ENCODE results near the gene ATG14. TPM values are rescaled to one million over a fixed set of nuclear protein-coding genes. Genes with fewer than 3 reads are reported as not detected.
"Not testable (repeated sequence)": the region's sequence is repeated elsewhere in the genome, so short reads cannot be mapped to it uniquely, and the experiment has no call there.

ATG14 gene
- total and polyA plus RNA-seq, 8 donors: 3.0 to 8.1 (median 4.7) TPM

GRCh38 chr14:55384536-55384935 lies 27.1 kb downstream of the ATG14 start:
- no peak for TF ChIP-seq CTCF (IDR thresholded peaks at IDR 0.05)
- no peaks in the 10 kb centered on the region for H3K4me1 ChIP-seq
- ATAC-seq (no peak), DNase-seq (no peak), FAIRE-seq (no peak)
- no peaks in the 10 kb centered on the region for H3K27me3 ChIP-seq
- peaks cover 0 to 31% (median 4%) of the 10 kb centered on the region in 3 donors for H3K36me3 ChIP-seq
- intact Hi-C loops (cut with DNase I): no loop called here
- no peak overlapping the region for H3K27ac ChIP-seq
- H3K4me3 ChIP-seq: no peak overlapping the region
- WGBS, 2 donors: 86 to 88% methylated on average over 3 of the region's 3 CpGs
- H3K9me3 ChIP-seq: no peaks in the 10 kb centered on the region

GRCh38 chr14:55383541-55384140 lies 28.0 kb downstream of the ATG14 start:
- Histone ChIP-seq H3K27ac (no peak overlapping the region), H3K27me3 (no peaks in the 10 kb centered on the region), H3K9me3 (no peaks in the 10 kb centered on the region), H3K4me1 (no peaks in the 10 kb centered on the region), H3K36me3 (peaks cover 0 to 35% (median 4%) of the 10 kb centered on the region in 3 donors), H3K4me3 (no peak overlapping the region)
- no peak for FAIRE-seq
- no peak for ATAC-seq
- 64 to 76% methylated on average over 5 of the region's 5 CpGs for WGBS, 2 donors
- DNase-seq: no peak
- intact Hi-C loops (cut with DNase I): no loop called here
- no peak for TF ChIP-seq CTCF (IDR thresholded peaks at IDR 0.05)

DNA sequence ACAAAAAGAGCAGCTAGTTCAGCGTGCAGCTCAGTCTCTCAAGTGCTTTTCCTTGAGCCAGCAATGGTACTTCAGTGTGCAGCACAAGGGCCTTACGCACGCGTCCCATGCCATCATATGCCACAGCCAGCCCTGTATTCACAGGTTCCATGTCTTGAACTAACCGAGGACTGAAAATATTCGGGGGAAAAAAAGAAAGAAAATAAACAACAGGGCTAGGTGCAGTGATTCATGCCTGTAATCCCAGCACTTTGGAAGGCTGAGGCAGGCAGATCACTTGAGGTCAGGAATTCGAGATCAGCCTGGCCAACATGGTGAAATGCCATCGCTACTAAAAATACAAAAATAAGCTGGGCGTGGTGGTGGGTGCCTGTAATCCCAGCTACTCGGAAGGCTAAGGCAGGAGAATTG lies 28.6 kb downstream of the ATG14 start:
- H3K27ac ChIP-seq; FAIRE-seq; DNase-seq; H3K27me3 ChIP-seq; H3K4me3 ChIP-seq; ATAC-seq; H3K9me3 ChIP-seq; intact Hi-C loops (cut with DNase I); H3K4me1 ChIP-seq: not testable (repeated sequence)
- H3K36me3 ChIP-seq: peaks cover 0 to 35% (median 4%) of the 10 kb centered on the region in 3 donors
- 80 to 86% methylated on average over 10 of the region's 10 CpGs for WGBS, 2 donors

GRCh38 chr14:55382483-55382882 lies 29.1 kb downstream of the ATG14 start:
- no peak for TF ChIP-seq CTCF (IDR thresholded peaks at IDR 0.05)
- peaks cover 0 to 40% (median 4%) of the 10 kb centered on the region in 3 donors for H3K36me3 ChIP-seq
- no peaks in the 10 kb centered on the region for H3K9me3 ChIP-seq
- ATAC-seq (no peak), FAIRE-seq (no peak), DNase-seq (no peak)
- H3K4me3 ChIP-seq: no peak overlapping the region
- 86 to 89% methylated on average over 4 of the region's 4 CpGs for WGBS, 2 donors
- no peaks in the 10 kb centered on the region for H3K27me3 ChIP-seq
- no peaks in the 10 kb centered on the region for H3K4me1 ChIP-seq
- no peak overlapping the region for H3K27ac ChIP-seq
- intact Hi-C loops (cut with DNase I): no loop called here

- 82 to 85% methylated on average over 2 of the region's 2 CpGs for WGBS, 2 donors
- intact Hi-C loops (cut with DNase I): no loop called here
- Histone ChIP-seq H3K9me3 (no peaks in the 10 kb centered on the region), H3K27ac (no peak overlapping the region), H3K4me3 (no peak overlapping the region), H3K4me1 (no peaks in the 10 kb centered on the region), H3K27me3 (no peaks in the 10 kb centered on the region), H3K36me3 (peaks cover 0 to 47% (median 4%) of the 10 kb centered on the region in 3 donors)
- DNase-seq (no peak), ATAC-seq (no peak), FAIRE-seq (no peak)
- TF ChIP-seq CTCF (IDR thresholded peaks at IDR 0.05): no peak
These were observed 30.1 kb downstream of the ATG14 start for GRCh38 chr14:55381561-55381960.

Measured in pancreas (tissue), 10 donors.